ENCODE data around the gene LMNTD1. TPM values are rescaled to one million over a fixed set of nuclear protein-coding genes. Genes with fewer than 3 reads are reported as not detected.

LMNTD1 gene
- total and polyA plus RNA-seq, 9 of the 15 experiments (the other 6 are each of a cell fraction or from before 2014, with no cell fraction given): not detected

DNA sequence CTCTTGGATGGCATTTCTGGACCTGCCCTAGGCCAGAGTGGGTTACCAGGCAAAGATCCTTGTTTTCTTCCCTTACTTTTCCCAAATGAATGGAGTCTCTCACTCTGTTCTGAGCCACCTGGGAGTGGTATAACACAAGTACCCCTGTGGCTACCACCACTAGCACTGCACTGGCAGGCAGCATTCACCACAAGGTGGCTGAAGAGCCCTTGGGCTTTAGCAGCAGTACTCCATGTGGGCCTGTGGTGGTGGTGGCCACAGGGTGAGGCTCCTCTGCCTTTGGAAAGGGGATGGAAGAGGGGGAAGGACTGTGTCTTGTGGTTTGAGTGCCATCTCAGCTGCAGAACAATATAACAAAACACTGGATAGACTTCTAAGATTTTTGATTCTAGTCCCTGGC, 38.1 kb upstream of the LMNTD1 start (continued):
- TF ChIP-seq, protein P1, sequence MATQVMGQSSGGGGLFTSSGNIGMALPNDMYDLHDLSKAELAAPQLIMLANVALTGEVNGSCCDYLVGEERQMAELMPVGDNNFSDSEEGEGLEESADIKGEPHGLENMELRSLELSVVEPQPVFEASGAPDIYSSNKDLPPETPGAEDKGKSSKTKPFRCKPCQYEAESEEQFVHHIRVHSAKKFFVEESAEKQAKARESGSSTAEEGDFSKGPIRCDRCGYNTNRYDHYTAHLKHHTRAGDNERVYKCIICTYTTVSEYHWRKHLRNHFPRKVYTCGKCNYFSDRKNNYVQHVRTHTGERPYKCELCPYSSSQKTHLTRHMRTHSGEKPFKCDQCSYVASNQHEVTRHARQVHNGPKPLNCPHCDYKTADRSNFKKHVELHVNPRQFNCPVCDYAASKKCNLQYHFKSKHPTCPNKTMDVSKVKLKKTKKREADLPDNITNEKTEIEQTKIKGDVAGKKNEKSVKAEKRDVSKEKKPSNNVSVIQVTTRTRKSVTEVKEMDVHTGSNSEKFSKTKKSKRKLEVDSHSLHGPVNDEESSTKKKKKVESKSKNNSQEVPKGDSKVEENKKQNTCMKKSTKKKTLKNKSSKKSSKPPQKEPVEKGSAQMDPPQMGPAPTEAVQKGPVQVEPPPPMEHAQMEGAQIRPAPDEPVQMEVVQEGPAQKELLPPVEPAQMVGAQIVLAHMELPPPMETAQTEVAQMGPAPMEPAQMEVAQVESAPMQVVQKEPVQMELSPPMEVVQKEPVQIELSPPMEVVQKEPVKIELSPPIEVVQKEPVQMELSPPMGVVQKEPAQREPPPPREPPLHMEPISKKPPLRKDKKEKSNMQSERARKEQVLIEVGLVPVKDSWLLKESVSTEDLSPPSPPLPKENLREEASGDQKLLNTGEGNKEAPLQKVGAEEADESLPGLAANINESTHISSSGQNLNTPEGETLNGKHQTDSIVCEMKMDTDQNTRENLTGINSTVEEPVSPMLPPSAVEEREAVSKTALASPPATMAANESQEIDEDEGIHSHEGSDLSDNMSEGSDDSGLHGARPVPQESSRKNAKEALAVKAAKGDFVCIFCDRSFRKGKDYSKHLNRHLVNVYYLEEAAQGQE (IDR thresholded peaks at IDR 0.05; ENCODE audit: borderline replicate concordance): 0 out of 2 replicates have a peak, but pooled peaks have one; percentile 10
- TF ChIP-seq, protein P1 (CRISPR knock-in tag; IDR thresholded peaks at IDR 0.05; ENCODE audit: low read depth): no peak
- TF ChIP-seq ZNF57 (CRISPR knock-in tag; IDR thresholded peaks at IDR 0.05) (no peak), ZNF431 (CRISPR knock-in tag; IDR thresholded peaks at IDR 0.05) (no peak)

All from K562 (cell line).